PC-3 (cell line): ENCODE data around the gene DNTT. TPM values are rescaled to one million over a fixed set of nuclear protein-coding genes. Genes with fewer than 3 reads are reported as not detected.

Source experiments
- ATAC-seq: fragments of 200-7000 bp; cut with Tn5 transposase; 2 replicates; pipeline ENCODE4 v1.9.1; 2020; ENCODE audit warnings: mild to moderate bottlenecking, moderate library complexity
- BruUV-seq: library from RNA; stranded (reverse); fragments of 400-500 nt; replicated peaks from 2 replicates; lab custom pipeline; 2021; lab: Mats Ljungman, UMichigan
- CTCF ChIA-PET: fragments of 300-600 bp; sonication (Branson Sonifier 250); formaldehyde crosslinking; loops from one replicate; lab custom pipeline; 2022; ENCODE audit warnings: antibody characterized with exemption; lab: Charles Lee
- POLR2A ChIA-PET: fragments of 300-600 bp; sonication (Branson Sonifier 250); formaldehyde crosslinking; loops from one replicate; lab custom pipeline; 2022; ENCODE audit warnings: antibody characterized with exemption; ENCODE audit not compliant: unreplicated experiment; lab: Charles Lee
- DNase-seq: peaks from one replicate; pipeline ENCODE4 v3.0.0-alpha.2; 2015
- H2AFZ ChIP-seq: fragments of 300-600 bp; sonication (generic); 2 replicates; pipeline ENCODE4 v1.6.0; 2016; ENCODE audit warnings: antibody characterized with exemption, low read length
- H3F3A ChIP-seq: fragments of 300-600 bp; sonication (generic); one replicate; pipeline ENCODE4 v1.6.0; 2017; ENCODE audit warnings: antibody characterized with exemption, low read length, control low read depth, mild to moderate bottlenecking; ENCODE audit not compliant: unreplicated experiment
- H3K27ac ChIP-seq: fragments of 300-600 bp; sonication (generic); 2 replicates; pipeline ENCODE4 v1.5.1; 2016; ENCODE audit warnings: mild to moderate bottlenecking, low read length
- H3K27me3 ChIP-seq: fragments of 300-600 bp; sonication (generic); 2 replicates; pipeline ENCODE4 v1.6.1; 2016; ENCODE audit warnings: low read length, mixed read lengths
- H3K36me3 ChIP-seq: fragments of 300-600 bp; sonication (generic); 2 replicates; pipeline ENCODE4 v1.6.1; 2016; ENCODE audit warnings: low read depth, mixed run types, low read length, mixed read lengths
- H3K4me1 ChIP-seq: fragments of 300-600 bp; sonication (generic); 2 replicates; pipeline ENCODE4 v1.5.1; 2016; ENCODE audit warnings: low read length; ENCODE audit not compliant: insufficient read depth
- H3K4me2 ChIP-seq: fragments of 300-600 bp; sonication (generic); 2 replicates; pipeline ENCODE4 v1.6.0; 2016; ENCODE audit warnings: low read length
- H3K4me3 ChIP-seq: fragments of 300-600 bp; sonication (generic); 2 replicates; pipeline ENCODE4 v1.5.1; 2016; ENCODE audit warnings: mild to moderate bottlenecking, low read length, mixed read lengths
- H3K79me2 ChIP-seq: fragments of 300-600 bp; sonication (generic); 2 replicates; pipeline ENCODE4 v1.6.1; 2017; ENCODE audit warnings: low read length, mixed read lengths
- H3K9ac ChIP-seq: fragments of 300-600 bp; sonication (generic); 2 replicates; pipeline ENCODE4 v1.6.0; 2016; ENCODE audit warnings: mild to moderate bottlenecking, low read length
- H3K9me2 ChIP-seq: fragments of 300-600 bp; sonication (generic); replicated peaks from 2 replicates; pipeline ENCODE4 v1.6.1; 2016; ENCODE audit warnings: mixed run types, low read length, mixed read lengths
- H3K9me3 ChIP-seq: fragments of 300-600 bp; sonication (generic); 2 replicates; pipeline ENCODE4 v1.6.1; 2016; ENCODE audit warnings: low read length, mixed read lengths
- H4K20me1 ChIP-seq: fragments of 300-600 bp; sonication (generic); 2 replicates; pipeline ENCODE4 v1.6.1; 2016; ENCODE audit warnings: low read length, mixed read lengths
- EZH2 ChIP-seq: fragments of 300-600 bp; sonication (generic); IDR thresholded peaks from one replicate; pipeline ENCODE4 v1.6.1; 2017; ENCODE audit warnings: antibody characterized with exemption, mild to moderate bottlenecking, low read length; ENCODE audit not compliant: unreplicated experiment
- EZH2phosphoT487 ChIP-seq: fragments of 300-600 bp; sonication (generic); IDR thresholded peaks from 2 replicates; pipeline ENCODE4 v1.6.1; 2018; ENCODE audit warnings: mild to moderate bottlenecking, antibody characterized with exemption, low read length, borderline replicate concordance
- intact Hi-C: fragments of 100-400 bp; cut with micrococcal nuclease; formaldehyde crosslinking; loops from 2 replicates; pipeline ENCODE4 v1.9.0; 2023
- total RNA-seq: library from RNA; depleted of rRNA; stranded (reverse); fragments of >200 nt; gene quantifications from 2 replicates; pipeline ENCODE4 v1.2.3, GENCODE V29; 2014
- TF ChIP-seq, protein P1 (sequence below): fragments of 300-600 bp; sonication (generic); conservative IDR thresholded peaks from 2 replicates; pipeline ENCODE4 v1.5.1; 2017; ENCODE audit warnings: antibody characterized with exemption, low read depth, mild to moderate bottlenecking, low read length

Gene DNTT
- total RNA-seq, 1 experiment from 2014 or later = not detected

DNA sequence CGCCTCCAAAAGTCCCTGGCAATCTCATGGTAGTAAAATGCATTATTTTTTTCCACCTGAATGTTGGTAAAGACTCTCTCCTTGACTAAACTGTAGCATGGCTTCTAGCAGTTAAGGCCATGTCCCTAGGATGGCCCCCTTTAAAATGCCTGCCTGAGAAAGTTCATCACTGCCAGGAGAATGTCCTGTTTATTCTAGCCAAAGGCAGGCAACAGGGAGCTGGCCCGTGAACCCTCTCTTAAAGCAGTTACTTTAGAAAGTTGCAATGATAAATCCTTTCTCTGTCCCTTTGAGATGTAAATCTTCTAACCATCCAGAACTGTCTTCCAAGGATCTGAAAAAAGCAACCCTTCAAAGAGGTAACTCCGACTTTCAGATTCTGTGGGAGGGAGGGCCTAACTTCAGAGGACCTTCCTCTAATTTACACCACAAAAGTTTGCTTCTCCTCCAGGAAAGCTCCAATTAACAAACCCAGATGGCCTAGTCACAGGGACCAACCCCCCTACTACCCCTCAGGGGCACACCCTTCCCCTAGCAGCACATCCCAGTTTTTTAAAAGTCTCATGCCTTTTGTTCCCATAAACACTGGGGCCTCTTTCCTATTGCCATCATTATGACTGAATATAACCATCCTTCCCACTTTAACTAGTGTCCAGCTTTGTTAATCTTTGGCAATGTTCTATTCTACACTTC lies 5.5 kb downstream of the DNTT start:
- Histone ChIP-seq H3K4me2 (no peak overlapping the region), H3K27me3 (peaks cover 50% of the 10 kb centered on the region), H3K4me3 (no peak overlapping the region), H3K27ac (no peak overlapping the region), H3F3A (no peaks in the 10 kb centered on the region), H3K9me2 (no peaks in the 10 kb centered on the region), H3K79me2 (no peaks in the 10 kb centered on the region), H2AFZ (no peak overlapping the region), H3K9ac (no peak overlapping the region), H3K9me3 (no peaks in the 10 kb centered on the region), H4K20me1 (no peaks in the 10 kb centered on the region), H3K4me1 (no peaks in the 10 kb centered on the region), H3K36me3 (no peaks in the 10 kb centered on the region)
- intact Hi-C loops = no loop called here
- no peak for ATAC-seq
- no peak for DNase-seq
- TF ChIP-seq EZH2 = no peak
- TF ChIP-seq EZH2phosphoT487 = no peak
- TF ChIP-seq, protein P1, sequence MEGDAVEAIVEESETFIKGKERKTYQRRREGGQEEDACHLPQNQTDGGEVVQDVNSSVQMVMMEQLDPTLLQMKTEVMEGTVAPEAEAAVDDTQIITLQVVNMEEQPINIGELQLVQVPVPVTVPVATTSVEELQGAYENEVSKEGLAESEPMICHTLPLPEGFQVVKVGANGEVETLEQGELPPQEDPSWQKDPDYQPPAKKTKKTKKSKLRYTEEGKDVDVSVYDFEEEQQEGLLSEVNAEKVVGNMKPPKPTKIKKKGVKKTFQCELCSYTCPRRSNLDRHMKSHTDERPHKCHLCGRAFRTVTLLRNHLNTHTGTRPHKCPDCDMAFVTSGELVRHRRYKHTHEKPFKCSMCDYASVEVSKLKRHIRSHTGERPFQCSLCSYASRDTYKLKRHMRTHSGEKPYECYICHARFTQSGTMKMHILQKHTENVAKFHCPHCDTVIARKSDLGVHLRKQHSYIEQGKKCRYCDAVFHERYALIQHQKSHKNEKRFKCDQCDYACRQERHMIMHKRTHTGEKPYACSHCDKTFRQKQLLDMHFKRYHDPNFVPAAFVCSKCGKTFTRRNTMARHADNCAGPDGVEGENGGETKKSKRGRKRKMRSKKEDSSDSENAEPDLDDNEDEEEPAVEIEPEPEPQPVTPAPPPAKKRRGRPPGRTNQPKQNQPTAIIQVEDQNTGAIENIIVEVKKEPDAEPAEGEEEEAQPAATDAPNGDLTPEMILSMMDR = no peak
- CTCF ChIA-PET = no interaction called here
- no TSS peak for BruUV-seq
- POLR2A ChIA-PET = no interaction called here

- no TSS peak for BruUV-seq
- H3K27ac ChIP-seq = no peak overlapping the region
- TF ChIP-seq EZH2 = no peak
- TF ChIP-seq EZH2phosphoT487 = no peak
- TF ChIP-seq, protein P1 = no peak
- peaks cover 45% of the 10 kb centered on the region for H3K27me3 ChIP-seq
- intact Hi-C loops = no loop called here
- no peaks in the 10 kb centered on the region for H3K79me2 ChIP-seq
- no peak overlapping the region for H2AFZ ChIP-seq
- DNase-seq (no peak), ATAC-seq (no peak)
- H3K4me1 ChIP-seq = no peaks in the 10 kb centered on the region
- H3K36me3 ChIP-seq = no peaks in the 10 kb centered on the region
- H3K9ac ChIP-seq = no peak overlapping the region
- no peaks in the 10 kb centered on the region for H3F3A ChIP-seq
- CTCF ChIA-PET = no interaction called here
- POLR2A ChIA-PET = no interaction called here
- no peaks in the 10 kb centered on the region for H3K9me3 ChIP-seq
- H4K20me1 ChIP-seq = no peaks in the 10 kb centered on the region
- no peaks in the 10 kb centered on the region for H3K9me2 ChIP-seq
- no peak overlapping the region for H3K4me2 ChIP-seq
- H3K4me3 ChIP-seq = no peak overlapping the region
Measured at GRCh38 chr10:96310321-96310669, 6.1 kb downstream of the DNTT start.

GRCh38 chr10:96311180-96311715 lies 7.0 kb downstream of the DNTT start:
- H3K9me3 ChIP-seq = no peaks in the 10 kb centered on the region
- no peak overlapping the region for H3K4me2 ChIP-seq
- BruUV-seq = no TSS peak
- no peaks in the 10 kb centered on the region for H3K79me2 ChIP-seq
- no peaks in the 10 kb centered on the region for H3F3A ChIP-seq
- intact Hi-C loops = no loop called here
- ATAC-seq (no peak), DNase-seq (no peak)
- H3K4me1 ChIP-seq = no peaks in the 10 kb centered on the region
- no peak overlapping the region for H3K4me3 ChIP-seq
- ChIA-PET POLR2A (no interaction called here), CTCF (no interaction called here)
- TF ChIP-seq EZH2phosphoT487 = no peak
- TF ChIP-seq, protein P1 = no peak
- TF ChIP-seq EZH2 = no peak
- no peak overlapping the region for H2AFZ ChIP-seq
- H3K27ac ChIP-seq = no peak overlapping the region
- no peak overlapping the region for H3K9ac ChIP-seq
- H3K27me3 ChIP-seq = peaks cover 39% of the 10 kb centered on the region
- no peaks in the 10 kb centered on the region for H3K36me3 ChIP-seq
- no peaks in the 10 kb centered on the region for H4K20me1 ChIP-seq
- H3K9me2 ChIP-seq = no peaks in the 10 kb centered on the region
